ENCODE measurements around the gene SMARCE1. TPM values are rescaled to one million over a fixed set of nuclear protein-coding genes. Genes with fewer than 3 reads are reported as not detected.

Gene SMARCE1
- total and polyA plus RNA-seq, 9 of the 15 experiments (the other 6 are each of a cell fraction or from before 2014, with no cell fraction given): 64.1 to 142 (median 114) TPM

DNA sequence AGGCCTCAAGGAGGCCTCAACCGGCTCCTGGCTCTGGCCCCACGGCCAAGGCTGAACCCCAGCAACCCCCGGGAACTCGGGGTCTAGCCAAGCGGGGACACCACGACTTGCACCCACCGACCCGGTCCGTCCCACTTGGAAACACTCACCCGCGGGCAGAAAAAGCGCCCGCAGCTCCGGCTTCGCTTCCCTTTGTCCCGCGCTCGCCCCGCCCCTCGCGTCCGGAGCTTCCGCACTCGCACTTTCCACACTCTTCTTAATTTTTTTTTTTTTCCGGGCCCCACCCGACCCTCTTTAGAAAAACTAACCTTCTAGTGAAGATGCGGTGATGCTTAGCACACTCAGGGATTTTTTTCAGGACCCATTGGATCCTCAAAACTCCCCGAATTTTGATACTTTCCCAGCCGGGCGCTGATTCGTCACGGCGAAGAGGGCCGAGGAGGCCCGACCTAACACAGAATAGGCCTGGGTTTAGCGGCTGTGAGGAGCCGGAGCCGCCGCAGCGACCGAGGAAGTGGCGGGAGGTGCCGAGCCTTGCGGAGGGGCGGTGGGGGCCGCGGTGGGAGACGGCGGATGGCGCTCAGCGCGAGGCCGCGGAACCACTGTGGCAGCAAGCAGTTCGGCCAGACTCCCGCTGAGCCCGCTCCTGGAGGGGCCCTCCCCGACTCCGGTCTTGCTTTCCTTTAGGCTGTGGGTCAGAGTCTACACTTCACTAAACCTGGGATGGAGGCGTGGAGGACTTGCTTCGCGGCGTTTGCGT lies at the start of gene SMARCE1 (continued):
- TF ChIP-seq ZNF639 (CRISPR knock-in tag; conservative IDR thresholded peaks at IDR 0.05 in 1 of 2, IDR thresholded peaks at IDR 0.05 in 1 of 2) (peak in 1 of 2 experiments; percentile 46; a peak in 1 of 4 replicates), HMGXB4 (CRISPR knock-in tag; IDR thresholded peaks at IDR 0.05) (peak; percentile 59), EGR1 (conservative IDR thresholded peaks at IDR 0.05) (0 out of 2 replicates have a peak, but pooled peaks have one; percentile 14), ZNF780A (CRISPR knock-in tag; IDR thresholded peaks at IDR 0.05) (no peak), SIN3B (IDR thresholded peaks at IDR 0.05; ENCODE audit: low read depth) (peak; percentile 52), ZNF133 (CRISPR knock-in tag; IDR thresholded peaks at IDR 0.05) (no peak), NONO (IDR thresholded peaks at IDR 0.05; ENCODE audit: low read depth in 2 of 2, low read length in 1 of 2) (0 out of 4 replicates have a peak, but pooled peaks of 1 of the 2 experiments have one; percentile 37), KLF16 (IDR thresholded peaks at IDR 0.05) (no peak), POLR2G (IDR thresholded peaks at IDR 0.05; ENCODE audit: low read depth, low read length) (peak; percentile 93), ZC3H8 (IDR thresholded peaks at IDR 0.05) (no peak), SMAD4 (CRISPR knock-in tag; conservative IDR thresholded peaks at IDR 0.05) (peak; percentile 52), ZNF395 (CRISPR knock-in tag; IDR thresholded peaks at IDR 0.05) (0 out of 2 replicates have a peak, but pooled peaks have one; percentile 58), SAFB (IDR thresholded peaks at IDR 0.05; ENCODE audit: borderline replicate concordance, low read depth, low read length) (peak; percentile 59; the same call in 1 of the 2 replicates), SIX5 (IDR thresholded peaks at IDR 0.05; ENCODE audit: borderline replicate concordance in 1 of 2, insufficient read depth in 1 of 2, low read depth in 1 of 2, low read length in 2 of 2) (no peak), MLLT1 (IDR thresholded peaks at IDR 0.05) (no peak), ZNF12 (CRISPR knock-in tag; IDR thresholded peaks at IDR 0.05) (0 out of 2 replicates have a peak, but pooled peaks have one; percentile 26), ZBTB1 (CRISPR knock-in tag; IDR thresholded peaks at IDR 0.05; ENCODE audit: borderline replicate concordance, low read depth) (peak; percentile 77; the same call in 1 of the 2 replicates), ELF2 (CRISPR knock-in tag; IDR thresholded peaks at IDR 0.05) (no peak)
- TF ChIP-seq, protein P1, sequence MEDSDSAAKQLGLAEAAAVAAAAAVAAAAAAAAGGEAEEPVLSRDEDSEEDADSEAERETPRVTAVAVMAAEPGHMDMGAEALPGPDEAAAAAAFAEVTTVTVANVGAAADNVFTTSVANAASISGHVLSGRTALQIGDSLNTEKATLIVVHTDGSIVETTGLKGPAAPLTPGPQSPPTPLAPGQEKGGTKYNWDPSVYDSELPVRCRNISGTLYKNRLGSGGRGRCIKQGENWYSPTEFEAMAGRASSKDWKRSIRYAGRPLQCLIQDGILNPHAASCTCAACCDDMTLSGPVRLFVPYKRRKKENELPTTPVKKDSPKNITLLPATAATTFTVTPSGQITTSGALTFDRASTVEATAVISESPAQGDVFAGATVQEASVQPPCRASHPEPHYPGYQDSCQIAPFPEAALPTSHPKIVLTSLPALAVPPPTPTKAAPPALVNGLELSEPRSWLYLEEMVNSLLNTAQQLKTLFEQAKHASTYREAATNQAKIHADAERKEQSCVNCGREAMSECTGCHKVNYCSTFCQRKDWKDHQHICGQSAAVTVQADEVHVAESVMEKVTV (CRISPR knock-in tag; IDR thresholded peaks at IDR 0.05): peak; percentile 95
